A549 (cell line): ENCODE measurements around the gene KIF16B. TPM values are rescaled to one million over a fixed set of nuclear protein-coding genes. Genes with fewer than 3 reads are reported as not detected.
A peak's percentile ranks its signal among the peaks of the same experiment; 100 is the strongest.

ENCODE experiments used
- ATAC-seq, 2 experiments: fragments of 200-7000 bp in 1 of 2; fragments of >200 bp in 1 of 2; cut with Nextera tagmentation in 1 of 2; cut with Tn5 transposase in 1 of 2; 3 replicates each; pipeline versions ENCODE4 v1.8.0 to v1.9.1; 2018 to 2020; ENCODE audit warnings: mild to moderate bottlenecking in 1 of 2, moderate library complexity in 1 of 2
- CTCF ChIA-PET: fragments of 300-600 bp; sonication (Branson Sonifier 250); formaldehyde crosslinking; extraction: SDS; loops from one replicate; lab custom pipeline; 2021; ENCODE audit warnings: antibody characterized with exemption, inconsistent platforms; lab: Yijun Ruan, JAX
- POLR2A ChIA-PET: fragments of 350-600 bp; formaldehyde crosslinking; extraction: SDS; loops from one replicate; lab custom pipeline; 2021; ENCODE audit warnings: antibody characterized with exemption, inconsistent platforms; lab: Yijun Ruan, JAX
- DNase-seq, 2 experiments: peaks; one replicate each; pipeline versions ENCODE4 v3.0.0 to v3.0.0-alpha.2; 2011 to 2016; ENCODE audit warnings: low read depth in 1 of 2, low spot score in 1 of 2
- FAIRE-seq: peaks from 2 replicates; lab custom pipeline; 2011; peaks lifted over from hg19 to GRCh38; lab: Jason Lieb, UNC
- H3K27ac ChIP-seq, 2 experiments: fragments of >200 bp; sonication (Bioruptor Twin); formaldehyde crosslinking; 3 replicates each; pipeline ENCODE4 v1.5.1; 2016 to 2017
- H3K4me1 ChIP-seq: fragments of >200 bp; sonication (Bioruptor Twin); formaldehyde crosslinking; 3 replicates; pipeline ENCODE4 v1.6.1; 2016
- H3K4me2 ChIP-seq: fragments of >200 bp; sonication (Bioruptor Twin); formaldehyde crosslinking; 3 replicates; pipeline ENCODE4 v1.6.1; 2016
- H3K4me3 ChIP-seq: fragments of >200 bp; sonication (Bioruptor Twin); formaldehyde crosslinking; 3 replicates; pipeline ENCODE4 v1.5.1; 2016
- H3K9me3 ChIP-seq: fragments of >200 bp; sonication (Bioruptor Twin); formaldehyde crosslinking; 3 replicates; pipeline ENCODE4 v1.6.1; 2016
- CEBPB ChIP-seq, 2 experiments: fragments of >200 bp in 1 of 2; sonication (Bioruptor Twin) in 1 of 2; formaldehyde crosslinking in 1 of 2; IDR thresholded peaks; 2 replicates each; pipeline ENCODE4 v1.6.1; 2012 to 2016
- E2F6 ChIP-seq: IDR thresholded peaks from 2 replicates; pipeline ENCODE4 v1.6.1; 2012; ENCODE audit warnings: low read depth, borderline replicate concordance
- EHMT2 ChIP-seq: fragments of 200-600 bp; sonication (generic); IDR thresholded peaks from 2 replicates; pipeline ENCODE4 v1.6.1; 2016; ENCODE audit warnings: antibody characterized with exemption, low read depth, mild to moderate bottlenecking, moderate library complexity
- FOSL2 ChIP-seq, 2 experiments: fragments of 450-650 bp in 1 of 2; fragments of >200 bp in 1 of 2; sonication (Bioruptor Twin) in 1 of 2; formaldehyde crosslinking; IDR thresholded peaks; 2 replicates each; pipeline versions ENCODE4 v1.5.0 to v1.6.1; 2016 to 2020; ENCODE audit warnings: mild to moderate bottlenecking in 1 of 2, moderate library complexity in 1 of 2
- HEYL ChIP-seq: fragments of 250-450 bp; sonication (Bioruptor Pico); IDR thresholded peaks from 2 replicates; pipeline ENCODE4 v1.8.0; 2021; ENCODE audit warnings: mild to moderate bottlenecking, moderate library complexity
- HOXA7 ChIP-seq: fragments of 250-450 bp; sonication (Bioruptor Pico); IDR thresholded peaks from 2 replicates; pipeline ENCODE4 v1.5.0; 2020; ENCODE audit warnings: mild to moderate bottlenecking, moderate library complexity
- HOXB13 ChIP-seq: fragments of 250-450 bp; sonication (Bioruptor Pico); IDR thresholded peaks from 2 replicates; pipeline ENCODE4 v1.5.0; 2020; ENCODE audit warnings: low read depth, mild to moderate bottlenecking, moderate library complexity
- MAFK ChIP-seq: fragments of 450-650 bp; IDR thresholded peaks from 2 replicates; pipeline ENCODE4 v1.6.1; 2014; ENCODE audit not compliant: partially characterized antibody
- MAZ ChIP-seq: fragments of 150-350 bp; IDR thresholded peaks from 2 replicates; pipeline ENCODE4 v1.6.1; 2014; ENCODE audit warnings: antibody characterized with exemption, low read depth, low read length, borderline replicate concordance
- NPAS2 ChIP-seq: fragments of 250-450 bp; sonication (Bioruptor Pico); IDR thresholded peaks from 2 replicates; pipeline ENCODE4 v1.8.0; 2022; ENCODE audit warnings: mild to moderate bottlenecking, moderate library complexity, borderline replicate concordance
- PBX3 ChIP-seq: IDR thresholded peaks from 2 replicates; pipeline ENCODE4 v1.6.1; 2012
- RFX5 ChIP-seq: fragments of 450-650 bp; IDR thresholded peaks from 2 replicates; pipeline ENCODE4 v1.7.1; 2014; ENCODE audit warnings: antibody characterized with exemption, mild to moderate bottlenecking, moderate library complexity
- RNF2 ChIP-seq: fragments of 200-600 bp; sonication (generic); IDR thresholded peaks from 2 replicates; pipeline ENCODE4 v1.6.1; 2016; ENCODE audit warnings: low read depth, mild to moderate bottlenecking, antibody characterized with exemption, moderate library complexity, borderline replicate concordance
- SREBF2 ChIP-seq: fragments of 450-650 bp; IDR thresholded peaks from 2 replicates; pipeline ENCODE4 v1.6.1; 2014; ENCODE audit warnings: mild to moderate bottlenecking, moderate library complexity
- WGBS: methylation state at CpG from one replicate; pipeline ENCODE4 v1.1.6; 2017; ENCODE audit errors: missing lambda C conversion rate; 5-methylcytosine and 5-hydroxymethylcytosine counted together
- polyA plus RNA-seq, 4 experiments: library from polyadenylated mRNA; depleted of rRNA in 3 of 4; stranded (reverse); fragments of >200 nt; fragmentation: RNase III in 1 of 4; extraction: RNeasy Plus Mini Kit Qiagen cat#74134 plus additional on column Dnase treatment in 1 of 4; gene quantifications; 2 replicates in 3 of 4; 3 replicates in 1 of 4; pipeline ENCODE4 v1.2.3, GENCODE V29; 2011 to 2017
- TF ChIP-seq, protein P1 (sequence below): fragments of 250-450 bp; sonication (Bioruptor Pico); IDR thresholded peaks from 2 replicates; pipeline ENCODE4 v1.5.0; 2021; ENCODE audit warnings: mild to moderate bottlenecking, moderate library complexity, borderline replicate concordance
- TF ChIP-seq, protein P2 (sequence below): fragments of 200-600 bp; sonication (generic); IDR thresholded peaks from 2 replicates; pipeline ENCODE4 v1.6.1; 2016; ENCODE audit warnings: antibody characterized with exemption, mild to moderate bottlenecking, moderate library complexity

Gene KIF16B
- polyA plus RNA-seq, 2 of the 4 experiments (the other 2 are of a cell fraction), result 14.1 to 23.3 TPM

DNA sequence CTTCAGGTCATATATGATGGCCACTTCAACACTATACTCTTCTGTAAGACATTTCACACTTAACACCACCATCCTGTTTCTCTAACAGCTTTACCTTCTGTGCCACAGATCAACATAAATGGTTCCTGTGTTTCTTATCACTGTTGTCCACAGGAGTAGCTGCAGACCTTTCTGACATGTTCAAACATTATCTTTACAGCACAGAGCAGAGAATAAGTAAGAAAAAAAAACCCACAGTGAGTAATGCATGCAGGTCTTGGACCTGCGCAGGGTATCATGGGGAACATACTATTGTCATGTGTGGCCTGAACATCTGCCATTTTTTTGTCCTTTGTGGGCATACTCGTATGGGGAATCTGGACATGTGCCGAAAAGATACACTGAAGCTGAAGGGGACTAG, 161.9 kb downstream of the KIF16B start:
- peaks cover 19% of the 10 kb centered on the region for H3K4me1 ChIP-seq
- TF ChIP-seq HEYL (CRISPR knock-in tag), result no peak
- no peak for TF ChIP-seq RNF2
- no peak for TF ChIP-seq MAZ
- TF ChIP-seq, protein P1, sequence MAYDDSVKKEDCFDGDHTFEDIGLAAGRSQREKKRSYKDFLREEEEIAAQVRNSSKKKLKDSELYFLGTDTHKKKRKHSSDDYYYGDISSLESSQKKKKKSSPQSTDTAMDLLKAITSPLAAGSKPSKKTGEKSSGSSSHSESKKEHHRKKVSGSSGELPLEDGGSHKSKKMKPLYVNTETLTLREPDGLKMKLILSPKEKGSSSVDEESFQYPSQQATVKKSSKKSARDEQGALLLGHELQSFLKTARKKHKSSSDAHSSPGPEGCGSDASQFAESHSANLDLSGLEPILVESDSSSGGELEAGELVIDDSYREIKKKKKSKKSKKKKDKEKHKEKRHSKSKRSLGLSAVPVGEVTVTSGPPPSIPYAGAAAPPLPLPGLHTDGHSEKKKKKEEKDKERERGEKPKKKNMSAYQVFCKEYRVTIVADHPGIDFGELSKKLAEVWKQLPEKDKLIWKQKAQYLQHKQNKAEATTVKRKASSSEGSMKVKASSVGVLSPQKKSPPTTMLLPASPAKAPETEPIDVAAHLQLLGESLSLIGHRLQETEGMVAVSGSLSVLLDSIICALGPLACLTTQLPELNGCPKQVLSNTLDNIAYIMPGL, result no peak
- TF ChIP-seq MAFK, result no peak
- no peak for TF ChIP-seq E2F6
- TF ChIP-seq, protein P2, sequence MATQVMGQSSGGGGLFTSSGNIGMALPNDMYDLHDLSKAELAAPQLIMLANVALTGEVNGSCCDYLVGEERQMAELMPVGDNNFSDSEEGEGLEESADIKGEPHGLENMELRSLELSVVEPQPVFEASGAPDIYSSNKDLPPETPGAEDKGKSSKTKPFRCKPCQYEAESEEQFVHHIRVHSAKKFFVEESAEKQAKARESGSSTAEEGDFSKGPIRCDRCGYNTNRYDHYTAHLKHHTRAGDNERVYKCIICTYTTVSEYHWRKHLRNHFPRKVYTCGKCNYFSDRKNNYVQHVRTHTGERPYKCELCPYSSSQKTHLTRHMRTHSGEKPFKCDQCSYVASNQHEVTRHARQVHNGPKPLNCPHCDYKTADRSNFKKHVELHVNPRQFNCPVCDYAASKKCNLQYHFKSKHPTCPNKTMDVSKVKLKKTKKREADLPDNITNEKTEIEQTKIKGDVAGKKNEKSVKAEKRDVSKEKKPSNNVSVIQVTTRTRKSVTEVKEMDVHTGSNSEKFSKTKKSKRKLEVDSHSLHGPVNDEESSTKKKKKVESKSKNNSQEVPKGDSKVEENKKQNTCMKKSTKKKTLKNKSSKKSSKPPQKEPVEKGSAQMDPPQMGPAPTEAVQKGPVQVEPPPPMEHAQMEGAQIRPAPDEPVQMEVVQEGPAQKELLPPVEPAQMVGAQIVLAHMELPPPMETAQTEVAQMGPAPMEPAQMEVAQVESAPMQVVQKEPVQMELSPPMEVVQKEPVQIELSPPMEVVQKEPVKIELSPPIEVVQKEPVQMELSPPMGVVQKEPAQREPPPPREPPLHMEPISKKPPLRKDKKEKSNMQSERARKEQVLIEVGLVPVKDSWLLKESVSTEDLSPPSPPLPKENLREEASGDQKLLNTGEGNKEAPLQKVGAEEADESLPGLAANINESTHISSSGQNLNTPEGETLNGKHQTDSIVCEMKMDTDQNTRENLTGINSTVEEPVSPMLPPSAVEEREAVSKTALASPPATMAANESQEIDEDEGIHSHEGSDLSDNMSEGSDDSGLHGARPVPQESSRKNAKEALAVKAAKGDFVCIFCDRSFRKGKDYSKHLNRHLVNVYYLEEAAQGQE, result no peak
- TF ChIP-seq PBX3, result no peak
- no peak for TF ChIP-seq HOXB13 (CRISPR knock-in tag)
- TF ChIP-seq RFX5, result no peak
- TF ChIP-seq CEBPB (IDR thresholded peaks at IDR 0.05), result no peak
- TF ChIP-seq FOSL2 (IDR thresholded peaks at IDR 0.05), result no peak
- TF ChIP-seq FOSL2 (CRISPR knock-in tag; IDR thresholded peaks at IDR 0.05), result no peak
- TF ChIP-seq EHMT2, result no peak
- no peak for TF ChIP-seq SREBF2
- TF ChIP-seq NPAS2 (CRISPR knock-in tag), result no peak
- DNase-seq (no peak), FAIRE-seq (peak; percentile 67), ATAC-seq (no peak)
- no peak overlapping the region for H3K4me3 ChIP-seq
- H3K9me3 ChIP-seq, result no peaks in the 10 kb centered on the region
- ChIA-PET CTCF (interaction anchor here (0.7 kb wide), 1 partner anchor 33 kb away, joined by 3 read pairs; no protein-coding TSS in a partner anchor), POLR2A (no interaction called here)
- no peak overlapping the region for H3K4me2 ChIP-seq
- 85% methylated on average over 3 of the region's 3 CpGs for WGBS
- no peak overlapping the region for H3K27ac ChIP-seq

- POLR2A ChIA-PET, result no interaction called here
- TF ChIP-seq MAFK (peak; percentile 81), HOXA7 (CRISPR knock-in tag) (no peak)
- TF ChIP-seq, all 56 proteins: peak for 1
- no peak for ATAC-seq
- no peak for DNase-seq
- WGBS, result 94% methylated on average over 3 of the region's 3 CpGs
- CTCF ChIA-PET, result no interaction called here
- Histone ChIP-seq H3K4me3 (no peak overlapping the region), H3K9me3 (no peaks in the 10 kb centered on the region), H3K4me1 (peaks cover 19% of the 10 kb centered on the region), H3K27ac (no peak overlapping the region), H3K4me2 (no peak overlapping the region)
- FAIRE-seq, result no peak
These were observed 162.6 kb downstream of the KIF16B start for GRCh38 chr20:16410626-16411025.
